CD4-positive, alpha-beta T cell treated with Interleukin-10 for 1 hour (primary cell): Measurements from ENCODE around the gene LTBP4.
"Not testable (repeated sequence)": the region's sequence is repeated elsewhere in the genome, so short reads cannot be mapped to it uniquely, and the experiment has no call there.

ENCODE experiments used
- DNase-seq: peaks from one replicate; pipeline ENCODE4 v3.0.0-alpha.2; 2020

The LTBP4 gene

DNA sequence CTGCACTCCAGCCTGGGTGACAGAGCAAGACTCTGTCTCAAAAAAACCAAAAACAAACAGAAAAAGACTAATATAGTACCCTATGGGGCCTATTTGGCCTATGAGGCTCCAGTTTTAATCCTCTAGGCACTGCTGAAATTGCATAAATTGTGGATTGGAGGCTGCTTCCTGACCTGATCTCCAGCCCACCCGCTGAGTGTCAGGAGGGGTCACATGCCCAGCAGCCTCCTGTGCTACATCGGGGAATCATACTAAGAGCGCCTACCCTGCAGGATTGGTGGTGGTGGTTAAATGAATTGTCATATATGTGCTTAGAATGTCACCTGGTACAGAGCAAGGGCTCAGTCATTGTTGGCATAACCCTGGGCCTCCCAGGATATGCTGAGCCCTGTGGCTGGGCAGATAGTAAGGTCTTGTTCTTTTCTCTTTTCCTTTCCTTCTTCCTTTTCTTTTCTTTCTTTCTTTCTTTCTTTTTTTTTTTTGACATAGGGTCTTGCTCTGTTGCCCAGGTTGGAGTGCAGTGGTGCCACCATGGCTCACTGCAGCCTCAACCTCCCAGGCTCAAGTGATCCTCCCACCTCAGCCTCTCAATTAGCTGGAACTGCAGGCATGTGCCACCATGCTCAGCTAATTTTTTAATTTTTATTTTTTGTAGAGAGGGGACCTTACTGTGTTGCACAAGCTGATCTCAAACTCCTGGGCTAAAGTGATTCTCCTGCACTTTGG is 31.3 kb downstream of the LTBP4 start:
- DNase-seq: no peak

DNA sequence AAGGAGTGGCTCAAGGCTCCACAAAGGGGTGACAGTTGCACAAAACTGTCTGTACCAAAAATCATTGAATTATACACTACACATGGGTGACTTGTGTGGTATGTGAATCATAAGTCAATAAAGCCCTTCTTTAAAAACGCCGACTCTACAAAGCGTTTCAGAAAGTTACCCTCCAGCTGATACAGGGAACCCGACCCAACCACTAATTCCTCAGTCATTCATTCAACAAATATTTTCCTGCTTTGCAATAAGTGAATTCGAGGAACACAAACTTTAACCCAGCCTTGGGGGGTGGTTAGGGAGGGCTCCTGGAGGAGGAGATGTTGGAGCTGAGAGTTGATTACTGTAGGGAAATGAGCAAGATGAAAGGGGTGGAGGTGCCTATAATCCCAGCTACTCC is 32.0 kb downstream of the LTBP4 start:
- DNase-seq: no peak

- no peak for DNase-seq
Observed at GRCh38 chr19:40638327-40638726, 37.2 kb downstream of the LTBP4 start.

- no peak for DNase-seq
Observed at GRCh38 chr19:40639638-40639982, 38.4 kb downstream of the LTBP4 start.

- DNase-seq: no peak
Observed at GRCh38 chr19:40640744-40641143, 39.6 kb downstream of the LTBP4 start.

DNA sequence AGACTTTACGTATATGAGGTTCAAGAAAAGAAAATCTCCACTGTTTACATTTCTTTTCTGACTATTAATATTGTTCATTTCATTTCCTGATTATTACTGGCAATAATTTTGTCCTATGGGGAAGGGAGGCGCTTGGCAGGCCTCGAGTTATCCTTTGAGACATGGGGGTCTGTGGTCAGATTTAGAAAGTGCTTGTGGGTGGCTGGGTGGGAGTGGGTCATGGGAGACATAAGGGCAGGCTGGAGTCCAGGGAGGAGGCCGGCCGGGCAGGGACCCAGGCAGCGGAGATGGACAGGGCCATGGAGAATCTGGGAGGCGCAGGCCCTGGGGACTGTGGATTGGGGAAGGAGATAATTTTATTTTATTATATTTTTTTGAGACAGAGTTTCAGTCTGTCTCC is 40.1 kb downstream of the LTBP4 start:
- DNase-seq: no peak

DNA sequence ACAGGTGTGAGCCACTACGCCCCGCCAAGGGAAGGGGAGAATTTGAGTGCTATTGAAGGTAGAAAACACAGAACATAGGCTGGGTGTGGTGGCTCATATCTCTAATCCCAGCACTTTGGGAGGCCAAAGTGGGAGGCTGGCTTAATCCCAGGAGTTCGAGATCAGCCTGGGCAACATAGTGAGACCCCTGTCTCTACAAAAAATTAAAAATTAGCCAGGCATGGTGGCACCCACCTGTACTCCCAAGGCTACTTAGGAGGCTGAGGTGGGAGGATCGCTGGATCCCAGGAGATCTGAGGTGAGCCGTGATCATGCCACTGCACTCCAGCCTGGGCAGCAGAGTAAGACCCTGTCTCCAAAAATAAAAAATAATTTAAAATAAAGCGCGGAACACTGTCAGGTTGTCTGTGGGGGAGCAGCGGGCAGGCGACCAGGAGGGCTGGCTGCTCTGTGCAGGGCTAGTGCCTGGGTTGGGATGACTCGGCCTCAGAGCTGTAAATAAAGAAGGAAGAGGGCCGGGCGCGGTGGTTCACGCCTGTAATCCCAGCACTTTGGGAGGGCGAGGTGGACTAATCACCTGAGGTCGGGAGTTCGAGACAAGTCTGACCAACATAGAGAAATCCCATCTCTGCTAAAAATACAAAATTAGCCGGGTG is 41.0 kb downstream of the LTBP4 start:
- DNase-seq: no peak

- DNase-seq: no peak
Observed at GRCh38 chr19:40642757-40643305, 41.7 kb downstream of the LTBP4 start.

DNA sequence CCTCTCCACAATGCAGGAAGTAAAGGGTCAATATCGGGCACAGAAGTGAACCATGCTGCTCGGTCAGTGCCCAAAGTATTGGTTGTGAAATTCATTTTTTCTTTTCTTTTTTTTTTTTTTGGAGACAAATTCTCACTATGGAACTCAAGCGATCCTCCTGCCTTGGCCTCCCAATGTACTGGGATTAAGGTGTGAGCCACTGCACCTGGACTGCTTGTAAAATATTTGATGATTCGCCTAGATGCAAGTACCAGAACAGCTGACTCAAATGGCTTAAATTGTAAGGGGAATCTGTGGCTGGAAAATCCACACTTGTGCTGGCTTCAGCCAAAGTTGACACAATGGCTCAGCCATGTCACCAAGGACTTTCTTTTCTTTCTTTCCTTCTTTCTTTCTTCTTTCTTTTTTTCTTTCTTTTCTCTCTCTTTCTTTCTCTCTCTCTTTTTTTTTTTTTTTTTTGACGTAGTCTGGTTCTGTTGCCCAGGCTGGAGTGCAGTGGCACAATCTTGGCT is 45.6 kb downstream of the LTBP4 start:
- no peak for DNase-seq

DNA sequence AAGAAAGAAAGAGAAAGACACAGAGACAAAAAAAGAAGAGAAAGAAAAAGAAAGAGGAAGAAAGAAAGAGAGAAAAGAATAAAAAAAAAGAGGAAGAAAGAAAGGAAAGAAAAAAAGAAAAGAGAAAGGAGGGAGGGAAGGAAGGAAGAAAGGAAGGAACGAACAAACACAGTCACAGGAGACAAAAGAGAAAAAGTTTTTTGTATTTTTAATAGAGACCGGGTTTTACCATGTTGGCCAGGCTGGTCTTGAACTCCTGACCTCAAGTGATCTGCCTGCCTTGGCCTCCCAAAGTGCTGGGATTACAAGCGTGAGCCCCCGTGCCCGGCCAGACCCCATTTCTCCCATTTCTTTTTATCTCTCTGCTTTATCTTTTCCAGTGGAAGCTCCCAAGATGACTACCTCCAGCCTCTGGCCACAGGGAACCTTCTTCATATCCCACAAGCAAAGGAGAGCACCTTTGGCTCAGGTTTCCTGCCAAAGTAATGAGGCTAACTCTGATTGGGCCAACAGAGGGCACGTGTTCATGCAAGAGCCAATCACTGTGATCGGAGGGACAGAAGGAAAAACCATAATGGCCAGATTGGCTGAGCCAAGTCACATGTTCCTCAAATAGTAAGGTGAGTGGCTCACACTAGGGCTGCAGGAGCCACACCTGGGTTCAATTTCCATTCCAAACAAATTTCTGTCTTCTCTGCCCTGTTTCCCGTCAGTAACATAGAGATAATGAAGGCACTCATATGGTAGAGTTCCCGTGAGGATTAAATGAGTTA is 48.9 kb downstream of the LTBP4 start:
- DNase-seq: not testable (repeated sequence)

- DNase-seq: no peak
Observed at GRCh38 chr19:40650749-40651305, 49.7 kb downstream of the LTBP4 start.

GRCh38 chr19:40652303-40652702 is 51.1 kb downstream of the LTBP4 start:
- DNase-seq: not testable (repeated sequence)

DNA sequence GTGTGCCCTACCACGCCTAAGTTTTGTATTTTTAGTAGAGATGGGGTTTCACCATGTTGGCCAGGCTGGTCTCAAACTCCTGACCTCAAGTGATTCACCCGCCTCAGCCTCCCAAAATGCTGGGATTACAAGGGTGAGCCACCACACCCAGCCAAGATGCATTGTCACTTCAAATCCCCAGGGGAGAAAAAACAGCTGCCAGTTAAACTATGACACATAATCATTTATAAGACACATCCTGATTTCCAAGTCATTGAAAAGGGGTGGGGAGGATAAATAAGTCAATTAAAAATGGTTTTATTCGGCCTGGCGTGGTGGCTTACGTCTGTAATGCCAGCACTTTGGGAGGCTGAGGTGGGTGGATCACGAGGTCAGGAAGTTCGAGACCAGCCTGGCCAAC is 54.5 kb downstream of the LTBP4 start:
- not testable (repeated sequence) for DNase-seq

DNA sequence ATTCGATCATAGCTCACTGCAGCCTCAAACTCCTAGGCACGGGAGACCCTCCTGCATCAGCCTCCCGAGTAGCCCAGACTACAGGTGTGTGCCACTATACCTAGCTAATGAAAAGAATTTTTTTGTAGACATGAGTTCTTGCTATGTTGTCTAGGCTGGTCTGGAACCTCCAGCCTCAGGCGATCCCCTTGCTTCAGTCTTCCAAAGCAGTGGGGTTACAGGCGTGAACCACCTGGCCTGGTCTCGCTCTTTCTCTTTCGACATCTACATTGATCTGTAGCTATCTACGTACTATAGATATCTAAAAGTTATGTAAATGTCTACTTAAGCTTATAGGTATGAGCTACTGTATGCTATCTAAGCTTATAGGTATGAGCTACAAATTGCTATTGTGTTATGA is 56.9 kb downstream of the LTBP4 start:
- DNase-seq: no peak

- DNase-seq: no peak
Observed at GRCh38 chr19:40659116-40659515, 57.9 kb downstream of the LTBP4 start.

GRCh38 chr19:40659566-40659965 is 58.4 kb downstream of the LTBP4 start:
- no peak for DNase-seq

- no peak for DNase-seq
Observed at GRCh38 chr19:40661616-40662015, 60.4 kb downstream of the LTBP4 start.

DNA sequence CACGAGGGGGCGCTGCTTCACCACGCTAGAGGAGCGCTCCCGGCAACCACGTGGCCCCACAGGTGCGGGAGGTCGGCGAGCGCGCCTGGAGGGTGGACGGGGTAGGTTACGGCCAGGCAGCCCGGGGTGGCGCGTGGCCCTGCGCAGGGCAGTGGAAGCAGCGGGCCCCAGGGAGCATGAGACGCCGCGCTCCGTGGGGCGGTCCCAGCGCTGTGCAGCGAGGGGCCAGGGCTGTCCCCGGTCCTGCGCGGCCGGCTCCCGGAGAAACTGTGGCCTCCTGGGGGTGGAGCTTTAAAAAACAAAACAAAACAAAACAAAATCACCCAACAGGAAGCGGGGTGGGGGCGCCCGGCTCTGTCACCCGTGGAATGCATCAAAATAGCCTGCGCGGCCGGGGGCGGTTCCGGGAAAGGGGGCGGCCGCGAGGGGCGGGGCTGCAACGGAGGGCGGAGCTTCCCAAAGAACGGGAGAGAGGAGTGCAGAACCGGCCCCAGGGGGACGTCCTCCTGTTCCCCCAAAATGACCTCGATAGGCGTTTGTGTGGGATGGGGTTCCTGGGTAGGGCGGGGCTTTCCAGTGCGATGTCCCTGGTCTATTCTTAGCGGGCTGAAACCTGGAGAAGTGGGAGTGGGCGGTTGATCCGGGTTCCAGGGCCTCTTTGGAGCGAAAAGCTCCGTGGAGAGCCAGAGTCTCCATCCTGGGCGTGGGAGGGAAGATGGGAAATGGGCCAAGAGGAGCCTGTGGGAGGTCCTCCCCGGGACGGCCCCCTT is 61.9 kb downstream of the LTBP4 start:
- peak; percentile 92 for DNase-seq

GRCh38 chr19:40663695-40664692 is 62.8 kb downstream of the LTBP4 start:
- DNase-seq: peak; percentile 18

GRCh38 chr19:40666803-40667438 is 65.8 kb downstream of the LTBP4 start:
- no peak for DNase-seq

DNA sequence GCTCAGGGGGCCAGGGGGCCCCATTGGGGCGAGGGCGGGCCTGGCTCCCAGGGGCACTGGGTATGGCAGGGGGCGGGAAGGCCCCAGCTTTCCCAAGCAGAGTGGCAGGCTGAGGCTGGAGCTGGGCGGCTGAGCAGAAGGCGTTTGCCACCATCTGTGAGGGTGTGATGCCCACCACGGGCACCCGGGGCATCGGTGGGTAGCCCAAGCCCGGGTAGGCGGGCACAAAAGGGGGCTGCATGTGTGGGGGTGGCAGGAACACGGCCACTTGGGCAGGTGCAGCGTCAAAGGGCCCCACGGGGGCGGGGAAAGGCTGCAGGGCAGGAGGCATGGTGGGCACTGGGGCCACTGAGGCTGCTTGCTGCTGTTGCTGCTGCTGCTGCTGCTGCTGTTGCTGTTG is 66.4 kb downstream of the LTBP4 start:
- no peak for DNase-seq
